ENCODE measurements around the gene C16orf46. TPM values are rescaled to one million over a fixed set of nuclear protein-coding genes. Genes with fewer than 3 reads are reported as not detected.

The C16orf46 gene
- total and polyA plus RNA-seq, 2 of the 13 experiments (the other 11 are each of a cell fraction or from before 2014, with no cell fraction given) = 0.38 to 0.55 TPM

GRCh38 chr16:81035398-81035974, 41.6 kb downstream of the C16orf46 start, which contains the start of gene ATMIN (continued):
- no peak for TF ChIP-seq PBX3 (CRISPR knock-in tag; IDR thresholded peaks at IDR 0.05; ENCODE audit: borderline replicate concordance)
- no peak for TF ChIP-seq ZNF7 (CRISPR knock-in tag; IDR thresholded peaks at IDR 0.05)
- TF ChIP-seq PHF8 (CRISPR knock-in tag; IDR thresholded peaks at IDR 0.05) = no peak
- TF ChIP-seq ZNF234 (CRISPR knock-in tag; conservative IDR thresholded peaks at IDR 0.05) = no peak
- TF ChIP-seq ZNF878 (CRISPR knock-in tag; IDR thresholded peaks at IDR 0.05) = no peak
- no peak for TF ChIP-seq ZNF160 (CRISPR knock-in tag; IDR thresholded peaks at IDR 0.05)
- no peak for TF ChIP-seq TOPORS (CRISPR knock-in tag; IDR thresholded peaks at IDR 0.05)
- no peak for TF ChIP-seq KMT2B (CRISPR knock-in tag; IDR thresholded peaks at IDR 0.05)
- no peak for TF ChIP-seq FOXA1 (IDR thresholded peaks at IDR 0.05)
- TF ChIP-seq FOXA1 (CRISPR knock-in tag; IDR thresholded peaks at IDR 0.05) = no peak
- peak; percentile 59; the same call in 1 of the 2 replicates for TF ChIP-seq ZKSCAN8 (CRISPR knock-in tag; IDR thresholded peaks at IDR 0.05; ENCODE audit: borderline replicate concordance)
- TF ChIP-seq, protein P1, sequence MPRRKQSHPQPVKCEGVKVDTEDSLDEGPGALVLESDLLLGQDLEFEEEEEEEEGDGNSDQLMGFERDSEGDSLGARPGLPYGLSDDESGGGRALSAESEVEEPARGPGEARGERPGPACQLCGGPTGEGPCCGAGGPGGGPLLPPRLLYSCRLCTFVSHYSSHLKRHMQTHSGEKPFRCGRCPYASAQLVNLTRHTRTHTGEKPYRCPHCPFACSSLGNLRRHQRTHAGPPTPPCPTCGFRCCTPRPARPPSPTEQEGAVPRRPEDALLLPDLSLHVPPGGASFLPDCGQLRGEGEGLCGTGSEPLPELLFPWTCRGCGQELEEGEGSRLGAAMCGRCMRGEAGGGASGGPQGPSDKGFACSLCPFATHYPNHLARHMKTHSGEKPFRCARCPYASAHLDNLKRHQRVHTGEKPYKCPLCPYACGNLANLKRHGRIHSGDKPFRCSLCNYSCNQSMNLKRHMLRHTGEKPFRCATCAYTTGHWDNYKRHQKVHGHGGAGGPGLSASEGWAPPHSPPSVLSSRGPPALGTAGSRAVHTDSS (CRISPR knock-in tag; conservative IDR thresholded peaks at IDR 0.05) = no peak
- TF ChIP-seq ZBTB3 (CRISPR knock-in tag; IDR thresholded peaks at IDR 0.05; ENCODE audit: borderline replicate concordance, low read depth) = no peak
- TF ChIP-seq, protein P2, sequence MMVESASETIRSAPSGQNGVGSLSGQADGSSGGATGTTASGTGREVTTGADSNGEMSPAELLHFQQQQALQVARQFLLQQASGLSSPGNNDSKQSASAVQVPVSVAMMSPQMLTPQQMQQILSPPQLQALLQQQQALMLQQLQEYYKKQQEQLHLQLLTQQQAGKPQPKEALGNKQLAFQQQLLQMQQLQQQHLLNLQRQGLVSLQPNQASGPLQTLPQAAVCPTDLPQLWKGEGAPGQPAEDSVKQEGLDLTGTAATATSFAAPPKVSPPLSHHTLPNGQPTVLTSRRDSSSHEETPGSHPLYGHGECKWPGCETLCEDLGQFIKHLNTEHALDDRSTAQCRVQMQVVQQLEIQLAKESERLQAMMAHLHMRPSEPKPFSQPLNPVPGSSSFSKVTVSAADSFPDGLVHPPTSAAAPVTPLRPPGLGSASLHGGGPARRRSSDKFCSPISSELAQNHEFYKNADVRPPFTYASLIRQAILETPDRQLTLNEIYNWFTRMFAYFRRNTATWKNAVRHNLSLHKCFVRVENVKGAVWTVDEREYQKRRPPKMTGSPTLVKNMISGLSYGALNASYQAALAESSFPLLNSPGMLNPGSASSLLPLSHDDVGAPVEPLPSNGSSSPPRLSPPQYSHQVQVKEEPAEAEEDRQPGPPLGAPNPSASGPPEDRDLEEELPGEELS (CRISPR knock-in tag; IDR thresholded peaks at IDR 0.05) = no peak
- no peak for TF ChIP-seq ZBTB14 (CRISPR knock-in tag; IDR thresholded peaks at IDR 0.05)
- TF ChIP-seq NONO (IDR thresholded peaks at IDR 0.05) = no peak
- TF ChIP-seq NONO (CRISPR knock-in tag; conservative IDR thresholded peaks at IDR 0.05) = peak; percentile 71
- TF ChIP-seq BCLAF1 (IDR thresholded peaks at IDR 0.05) = no peak
- TF ChIP-seq ZNF850 (CRISPR knock-in tag; conservative IDR thresholded peaks at IDR 0.05) = no peak
- TF ChIP-seq EEA1 (CRISPR knock-in tag; IDR thresholded peaks at IDR 0.05; ENCODE audit: borderline replicate concordance) = no peak
- TF ChIP-seq NKX3-1 (CRISPR knock-in tag; IDR thresholded peaks at IDR 0.05) = no peak
- no peak for TF ChIP-seq SNAPC5 (CRISPR knock-in tag; IDR thresholded peaks at IDR 0.05; ENCODE audit: borderline replicate concordance)
- TF ChIP-seq ZFP62 (CRISPR knock-in tag; IDR thresholded peaks at IDR 0.05) = no peak
- no peak for TF ChIP-seq KDM6A (CRISPR knock-in tag; IDR thresholded peaks at IDR 0.05; ENCODE audit: low read depth)

All from HepG2 (cell line).